ENCODE data around the gene NRN1.
A peak's percentile ranks its signal among the peaks of the same experiment; 100 is the strongest.

The NRN1 gene

GRCh38 chr6:5997420-5997987, 9.2 kb downstream of the NRN1 start:
- DNase-seq (ENCODE audit: extremely low read depth, low read depth), result no peak
- no peak for TF ChIP-seq CTCF (IDR thresholded peaks at IDR 0.05; ENCODE audit: low read depth, low read length, missing control alignments)
- H3K4me3 ChIP-seq (replicated peaks; ENCODE audit: low read depth, low read length), result peak overlapping the region; percentile 15; the same call in 1 of the 2 replicates

GRCh38 chr6:5996714-5997419, 9.9 kb downstream of the NRN1 start:
- no peak for DNase-seq (ENCODE audit: extremely low read depth, low read depth)
- H3K4me3 ChIP-seq (replicated peaks; ENCODE audit: low read depth, low read length), result peak overlapping the region; percentile 53
- TF ChIP-seq CTCF (IDR thresholded peaks at IDR 0.05; ENCODE audit: low read depth, low read length, missing control alignments), result no peak

GRCh38 chr6:5995949-5996713, 10.6 kb downstream of the NRN1 start:
- DNase-seq (ENCODE audit: extremely low read depth, low read depth), result no peak
- H3K4me3 ChIP-seq (replicated peaks; ENCODE audit: low read depth, low read length), result peak overlapping the region; percentile 53
- TF ChIP-seq CTCF (IDR thresholded peaks at IDR 0.05; ENCODE audit: low read depth, low read length, missing control alignments), result peak; percentile 11

GRCh38 chr6:5995658-5995948, 11.1 kb downstream of the NRN1 start:
- DNase-seq (ENCODE audit: extremely low read depth, low read depth), result no peak
- no peak overlapping the region for H3K4me3 ChIP-seq (replicated peaks; ENCODE audit: low read depth, low read length)
- no peak for TF ChIP-seq CTCF (IDR thresholded peaks at IDR 0.05; ENCODE audit: low read depth, low read length, missing control alignments)

- no peak for TF ChIP-seq CTCF (IDR thresholded peaks at IDR 0.05; ENCODE audit: low read depth, low read length, missing control alignments)
- no peak overlapping the region for H3K4me3 ChIP-seq (replicated peaks; ENCODE audit: low read depth, low read length)
- no peak for DNase-seq (ENCODE audit: extremely low read depth, low read depth)
These were observed 11.6 kb downstream of the NRN1 start for GRCh38 chr6:5994999-5995657.

- TF ChIP-seq CTCF (IDR thresholded peaks at IDR 0.05; ENCODE audit: low read depth, low read length, missing control alignments), result no peak
- H3K4me3 ChIP-seq (replicated peaks; ENCODE audit: low read depth, low read length), result no peak overlapping the region
- no peak for DNase-seq (ENCODE audit: extremely low read depth, low read depth)
These were observed 12.3 kb downstream of the NRN1 start for GRCh38 chr6:5994234-5994998.
